MM.1S (cell line): Measurements from ENCODE around the gene MADD.

Source experiments
- DNase-seq: peaks from one replicate; pipeline ENCODE4 v3.0.0-alpha.2; 2015
- H2AFZ ChIP-seq: fragments of 300-600 bp; sonication (generic); 2 replicates; pipeline ENCODE4 v1.6.0; 2016; ENCODE audit warnings: antibody characterized with exemption, low read length
- H3F3A ChIP-seq: fragments of 300-600 bp; sonication (generic); 2 replicates; pipeline ENCODE4 v1.6.1; 2016; ENCODE audit warnings: mild to moderate bottlenecking, antibody characterized with exemption, low read length, moderate library complexity, mixed read lengths; ENCODE audit not compliant: insufficient read depth
- H3K27ac ChIP-seq: fragments of 300-600 bp; sonication (generic); 2 replicates; pipeline ENCODE4 v1.5.1; 2016; ENCODE audit warnings: mild to moderate bottlenecking, low read length
- H3K27me3 ChIP-seq: fragments of 300-600 bp; sonication (generic); replicated peaks from 2 replicates; pipeline ENCODE4 v1.6.0; 2016; ENCODE audit warnings: low read length; ENCODE audit not compliant: insufficient read depth
- H3K36me3 ChIP-seq: fragments of 300-600 bp; sonication (generic); replicated peaks from 2 replicates; pipeline ENCODE4 v1.6.1; 2016; ENCODE audit warnings: mild to moderate bottlenecking, low read length, mixed read lengths; ENCODE audit not compliant: insufficient read depth
- H3K4me1 ChIP-seq: fragments of 300-600 bp; sonication (generic); 2 replicates; pipeline ENCODE4 v1.6.1; 2016; ENCODE audit warnings: low read length, mixed read lengths
- H3K4me2 ChIP-seq: fragments of 300-600 bp; sonication (generic); 2 replicates; pipeline ENCODE4 v1.6.0; 2016; ENCODE audit warnings: low read depth, low read length
- H3K4me3 ChIP-seq: fragments of 300-600 bp; sonication (generic); 2 replicates; pipeline ENCODE4 v1.5.1; 2016; ENCODE audit warnings: low read length, mixed read lengths
- H3K79me2 ChIP-seq: fragments of 300-600 bp; sonication (generic); 2 replicates; pipeline ENCODE4 v1.6.1; 2016; ENCODE audit warnings: mixed run types, low read length, mixed read lengths
- H3K9ac ChIP-seq: fragments of 300-600 bp; sonication (generic); 2 replicates; pipeline ENCODE4 v1.6.1; 2016; ENCODE audit warnings: low read length, mixed read lengths
- H3K9me2 ChIP-seq: fragments of 300-600 bp; sonication (generic); replicated peaks from 2 replicates; pipeline ENCODE4 v1.6.1; 2016; ENCODE audit warnings: mild to moderate bottlenecking, low read length, mixed read lengths; ENCODE audit not compliant: insufficient read depth
- H3K9me3 ChIP-seq: fragments of 300-600 bp; sonication (generic); replicated peaks from 2 replicates; pipeline ENCODE4 v1.6.1; 2016; ENCODE audit warnings: mild to moderate bottlenecking, low read length, mixed read lengths; ENCODE audit not compliant: insufficient read depth
- H4K20me1 ChIP-seq: fragments of 300-600 bp; sonication (generic); 2 replicates; pipeline ENCODE4 v1.6.1; 2016; ENCODE audit warnings: mild to moderate bottlenecking, low read length, moderate library complexity, mixed read lengths; ENCODE audit not compliant: insufficient read depth
- EZH2 ChIP-seq: fragments of 300-600 bp; sonication (generic); optimal IDR thresholded peaks from 2 replicates; pipeline ENCODE3; 2017; ENCODE audit warnings: low read depth, mild to moderate bottlenecking, antibody characterized with exemption, low read length, mixed read lengths
- EZH2phosphoT487 ChIP-seq: fragments of 300-600 bp; sonication (generic); IDR thresholded peaks from 2 replicates; pipeline ENCODE4 v1.6.1; 2018; ENCODE audit warnings: antibody characterized with exemption, low read length
- TF ChIP-seq, protein P1 (sequence below): fragments of 300-600 bp; sonication (generic); IDR thresholded peaks from 2 replicates; pipeline ENCODE4 v1.5.1; 2016; ENCODE audit warnings: antibody characterized with exemption, low read length, mixed read lengths

MADD gene

DNA sequence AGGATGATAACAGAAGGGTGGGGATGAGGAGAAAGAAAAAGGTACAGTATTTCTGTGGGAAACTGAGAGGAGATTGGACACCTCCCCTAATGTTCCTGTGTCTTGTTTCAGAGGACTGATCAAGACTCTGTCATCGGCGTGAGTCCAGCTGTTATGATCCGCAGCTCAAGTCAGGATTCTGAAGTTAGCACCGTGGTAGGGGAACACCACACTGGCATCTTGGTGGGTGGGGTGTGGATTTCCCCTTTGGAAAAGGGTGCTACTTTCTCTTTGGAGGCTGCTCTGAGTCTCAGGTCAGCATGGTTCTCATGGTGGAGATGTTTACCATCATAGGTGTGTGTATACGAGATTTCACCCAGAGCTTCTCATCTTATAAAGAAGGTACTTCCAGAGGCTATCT is 25.5 kb downstream of the MADD start:
- no peak for DNase-seq
- Histone ChIP-seq H3K4me3 (no peak overlapping the region), H3K9me3 (no peaks in the 10 kb centered on the region), H3K9ac (no peak overlapping the region), H3K79me2 (no peaks in the 10 kb centered on the region), H3K36me3 (0 out of 2 replicates have a peak, but pooled peaks cover 3% of the 10 kb centered on the region), H3K4me1 (no peaks in the 10 kb centered on the region), H3K4me2 (no peak overlapping the region), H3F3A (no peaks in the 10 kb centered on the region), H3K27ac (no peak overlapping the region), H3K9me2 (no peaks in the 10 kb centered on the region), H3K27me3 (no peaks in the 10 kb centered on the region), H4K20me1 (no peaks in the 10 kb centered on the region), H2AFZ (no peak overlapping the region)
- TF ChIP-seq, protein P1, sequence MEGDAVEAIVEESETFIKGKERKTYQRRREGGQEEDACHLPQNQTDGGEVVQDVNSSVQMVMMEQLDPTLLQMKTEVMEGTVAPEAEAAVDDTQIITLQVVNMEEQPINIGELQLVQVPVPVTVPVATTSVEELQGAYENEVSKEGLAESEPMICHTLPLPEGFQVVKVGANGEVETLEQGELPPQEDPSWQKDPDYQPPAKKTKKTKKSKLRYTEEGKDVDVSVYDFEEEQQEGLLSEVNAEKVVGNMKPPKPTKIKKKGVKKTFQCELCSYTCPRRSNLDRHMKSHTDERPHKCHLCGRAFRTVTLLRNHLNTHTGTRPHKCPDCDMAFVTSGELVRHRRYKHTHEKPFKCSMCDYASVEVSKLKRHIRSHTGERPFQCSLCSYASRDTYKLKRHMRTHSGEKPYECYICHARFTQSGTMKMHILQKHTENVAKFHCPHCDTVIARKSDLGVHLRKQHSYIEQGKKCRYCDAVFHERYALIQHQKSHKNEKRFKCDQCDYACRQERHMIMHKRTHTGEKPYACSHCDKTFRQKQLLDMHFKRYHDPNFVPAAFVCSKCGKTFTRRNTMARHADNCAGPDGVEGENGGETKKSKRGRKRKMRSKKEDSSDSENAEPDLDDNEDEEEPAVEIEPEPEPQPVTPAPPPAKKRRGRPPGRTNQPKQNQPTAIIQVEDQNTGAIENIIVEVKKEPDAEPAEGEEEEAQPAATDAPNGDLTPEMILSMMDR: no peak
- TF ChIP-seq EZH2 (no peak), EZH2phosphoT487 (no peak)

- TF ChIP-seq, protein P1: no peak
- TF ChIP-seq EZH2phosphoT487 (no peak), EZH2 (no peak)
- H3K9me2 ChIP-seq: no peaks in the 10 kb centered on the region
- no peaks in the 10 kb centered on the region for H3K27me3 ChIP-seq
- no peaks in the 10 kb centered on the region for H3K9me3 ChIP-seq
- H3K36me3 ChIP-seq: 0 out of 2 replicates have a peak, but pooled peaks cover 3% of the 10 kb centered on the region
- H3K4me2 ChIP-seq: no peak overlapping the region
- no peaks in the 10 kb centered on the region for H3K4me1 ChIP-seq
- H3K9ac ChIP-seq: no peak overlapping the region
- H2AFZ ChIP-seq: no peak overlapping the region
- H3K4me3 ChIP-seq: no peak overlapping the region
- no peak overlapping the region for H3K27ac ChIP-seq
- no peaks in the 10 kb centered on the region for H3K79me2 ChIP-seq
- H4K20me1 ChIP-seq: no peaks in the 10 kb centered on the region
- no peak for DNase-seq
- H3F3A ChIP-seq: no peaks in the 10 kb centered on the region
Measured at GRCh38 chr11:47296045-47296444, 26.1 kb downstream of the MADD start.

- TF ChIP-seq EZH2 (no peak), EZH2phosphoT487 (no peak)
- TF ChIP-seq, protein P1: no peak
- H4K20me1 ChIP-seq: no peaks in the 10 kb centered on the region
- no peak overlapping the region for H3K27ac ChIP-seq
- H3K36me3 ChIP-seq: peaks cover 3% of the 10 kb centered on the region; the same call in 1 of the 2 replicates
- no peak overlapping the region for H3K9ac ChIP-seq
- no peaks in the 10 kb centered on the region for H3K9me3 ChIP-seq
- H2AFZ ChIP-seq: no peak overlapping the region
- no peak for DNase-seq
- 0 out of 2 replicates have a peak, but pooled peaks cover 4% of the 10 kb centered on the region for H3K4me1 ChIP-seq
- H3K4me3 ChIP-seq: no peak overlapping the region
- no peaks in the 10 kb centered on the region for H3K27me3 ChIP-seq
- H3K79me2 ChIP-seq: no peaks in the 10 kb centered on the region
- no peaks in the 10 kb centered on the region for H3F3A ChIP-seq
- H3K9me2 ChIP-seq: no peaks in the 10 kb centered on the region
- H3K4me2 ChIP-seq: no peak overlapping the region
Measured at GRCh38 chr11:47299078-47299477, 29.1 kb downstream of the MADD start.
